Body of pancreas (tissue), 4 donors: ENCODE data around the gene ZC3H18. TPM values are rescaled to one million over a fixed set of nuclear protein-coding genes. Genes with fewer than 3 reads are reported as not detected.

Source experiments
- ATAC-seq: fragments of 150-250 bp; one replicate; pipeline ENCODE4 v1.9.1; 2016
- DNase-seq, 4 donors: peaks; one replicate each; pipeline ENCODE4 v3.0.0-alpha.2; 2019
- H3K27ac ChIP-seq, 4 donors: fragments of 200-600 bp; sonication (generic); 1 replicate in 3 of 4; 2 replicates in 1 of 4; pipeline versions ENCODE4 v1.5.1 to v1.6.1; 2016 to 2019; ENCODE audit warnings: mild to moderate bottlenecking in 1 of 4, mixed read lengths in 1 of 4, moderate library complexity in 1 of 4
- H3K27me3 ChIP-seq, 2 donors: fragments of 200-600 bp; sonication (generic); one replicate each; pipeline ENCODE4 v1.6.0; 2016; ENCODE audit warnings: mild to moderate bottlenecking in 1 of 2
- H3K36me3 ChIP-seq, 2 donors: fragments of 200-600 bp; sonication (generic); replicated peaks in 1 of 2; 2 replicates each; pipeline ENCODE4 v1.5.1; 2016; ENCODE audit warnings: low read depth in 2 of 2; ENCODE audit not compliant: insufficient read depth in 1 of 2
- H3K4me1 ChIP-seq: fragments of 200-600 bp; sonication (generic); one replicate; pipeline ENCODE4 v1.6.0; 2016
- H3K4me3 ChIP-seq, 2 donors: fragments of 200-600 bp; sonication (generic); 1 replicate in 1 of 2; 2 replicates in 1 of 2; pipeline ENCODE4 v1.5.1; 2016 to 2019
- H3K9me3 ChIP-seq, 3 donors: fragments of 200-600 bp; sonication (generic); 1 replicate in 2 of 3; 2 replicates in 1 of 3; pipeline ENCODE4 v1.5.1; 2016
- POLR2A ChIP-seq, 3 donors: fragments of 450-650 bp; IDR thresholded peaks; one replicate each; pipeline ENCODE4 v1.6.1; 2016; ENCODE audit warnings: antibody characterized with exemption in 3 of 3, mild to moderate bottlenecking in 2 of 3
- WGBS, 2 donors: methylation state at CpG; one replicate each; pipeline ENCODE4 v1.1.5; 2017; 5-methylcytosine and 5-hydroxymethylcytosine counted together
- intact Hi-C: fragments of 100-400 bp; cut with DNase I; formaldehyde crosslinking; loops from one replicate; pipeline ENCODE4 v1.15.1; 2023
- total RNA-seq, 2 donors: library from RNA; depleted of rRNA; stranded (reverse); fragments of >200 nt; gene quantifications; one replicate each; pipeline ENCODE4 v1.1.0, GENCODE V29; 2016
- TF ChIP-seq, protein P1 (sequence below), 7 experiments: fragments of 450-650 bp in 4 of 7; fragments of 200-600 bp in 3 of 7; sonication (generic) in 3 of 7; IDR thresholded peaks; one replicate each; pipeline ENCODE4 v1.5.1; 2016 to 2019; ENCODE audit warnings: antibody characterized with exemption in 7 of 7

ZC3H18 gene
- total RNA-seq, 2 donors from 2014 or later: 11.7 to 22.4 TPM

DNA sequence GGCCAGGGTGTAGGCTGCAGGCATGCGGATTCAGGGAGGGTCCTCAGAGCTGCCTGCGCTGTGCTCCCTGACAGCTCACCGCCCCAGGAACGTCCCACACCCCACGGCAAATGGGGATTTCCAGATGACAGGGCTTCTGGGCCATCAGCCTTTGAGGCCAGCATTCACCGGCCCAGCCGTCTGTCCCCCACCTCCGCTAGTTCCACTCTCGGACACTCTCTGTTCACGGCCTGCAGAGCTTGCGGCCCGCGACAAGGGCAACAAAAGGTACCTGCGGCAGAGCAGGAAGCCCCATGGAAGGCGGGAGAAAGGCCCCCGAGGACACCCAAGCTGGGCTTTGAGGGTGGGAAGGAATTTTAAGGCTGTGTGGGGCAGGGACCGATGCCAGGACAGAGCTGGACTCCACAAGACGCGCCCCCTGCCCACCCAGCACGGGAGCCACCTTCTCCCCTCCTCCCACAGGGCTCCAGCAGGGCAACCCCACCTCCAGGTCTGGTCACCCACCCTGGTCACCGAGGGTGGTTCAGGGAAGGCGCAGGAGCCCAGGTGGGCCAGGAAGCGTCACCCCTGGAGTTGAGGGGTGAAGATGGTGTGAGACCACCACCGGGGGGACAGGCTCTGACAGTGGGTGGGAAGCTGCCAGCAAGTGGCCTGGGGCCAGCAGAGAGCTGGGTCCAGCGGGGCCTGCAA is 86.2 kb downstream of the ZC3H18 start:
- intact Hi-C loops: no loop called here
- H3K27ac ChIP-seq: no peak overlapping the region
- DNase-seq (no peak), ATAC-seq (no peak)
- no peaks in the 10 kb centered on the region for H3K9me3 ChIP-seq
- no peaks in the 10 kb centered on the region for H3K27me3 ChIP-seq
- TF ChIP-seq, protein P1, sequence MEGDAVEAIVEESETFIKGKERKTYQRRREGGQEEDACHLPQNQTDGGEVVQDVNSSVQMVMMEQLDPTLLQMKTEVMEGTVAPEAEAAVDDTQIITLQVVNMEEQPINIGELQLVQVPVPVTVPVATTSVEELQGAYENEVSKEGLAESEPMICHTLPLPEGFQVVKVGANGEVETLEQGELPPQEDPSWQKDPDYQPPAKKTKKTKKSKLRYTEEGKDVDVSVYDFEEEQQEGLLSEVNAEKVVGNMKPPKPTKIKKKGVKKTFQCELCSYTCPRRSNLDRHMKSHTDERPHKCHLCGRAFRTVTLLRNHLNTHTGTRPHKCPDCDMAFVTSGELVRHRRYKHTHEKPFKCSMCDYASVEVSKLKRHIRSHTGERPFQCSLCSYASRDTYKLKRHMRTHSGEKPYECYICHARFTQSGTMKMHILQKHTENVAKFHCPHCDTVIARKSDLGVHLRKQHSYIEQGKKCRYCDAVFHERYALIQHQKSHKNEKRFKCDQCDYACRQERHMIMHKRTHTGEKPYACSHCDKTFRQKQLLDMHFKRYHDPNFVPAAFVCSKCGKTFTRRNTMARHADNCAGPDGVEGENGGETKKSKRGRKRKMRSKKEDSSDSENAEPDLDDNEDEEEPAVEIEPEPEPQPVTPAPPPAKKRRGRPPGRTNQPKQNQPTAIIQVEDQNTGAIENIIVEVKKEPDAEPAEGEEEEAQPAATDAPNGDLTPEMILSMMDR (IDR thresholded peaks at IDR 0.05): no peak
- no peak for TF ChIP-seq POLR2A (IDR thresholded peaks at IDR 0.05)
- H3K36me3 ChIP-seq: no peaks in the 10 kb centered on the region
- 80 to 84% methylated on average over 15 to 24 of the region's 25 CpGs for whole genome bisulfite sequencing, 2 donors
- H3K4me1 ChIP-seq: peaks cover 8% of the 10 kb centered on the region
- H3K4me3 ChIP-seq: no peak overlapping the region

DNA sequence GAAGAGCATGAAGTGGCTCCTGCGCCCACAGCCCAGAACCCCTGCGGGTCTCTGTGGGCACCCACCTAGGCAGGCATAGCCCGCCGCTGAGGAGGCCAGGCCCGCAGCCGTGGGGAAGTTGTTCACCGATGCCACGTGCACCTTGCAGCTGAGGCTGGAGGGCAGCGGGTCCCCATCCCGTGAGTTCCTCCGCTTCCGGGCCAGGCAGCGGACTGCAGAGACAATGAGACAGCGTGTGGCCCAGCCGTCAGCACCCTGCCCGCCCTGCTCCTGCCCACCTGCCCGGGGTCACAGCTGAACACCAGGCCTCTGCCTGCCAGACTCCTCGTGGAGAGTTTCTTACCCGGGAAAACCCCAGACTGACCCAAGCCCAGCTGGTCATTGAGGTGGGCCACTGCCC is 87.2 kb downstream of the ZC3H18 start:
- Histone ChIP-seq H3K27me3 (no peaks in the 10 kb centered on the region), H3K27ac (no peak overlapping the region), H3K9me3 (no peaks in the 10 kb centered on the region), H3K4me1 (no peaks in the 10 kb centered on the region), H3K36me3 (no peaks in the 10 kb centered on the region), H3K4me3 (no peak overlapping the region)
- DNase-seq: no peak
- WGBS, 2 donors: 86 to 95% methylated on average over 7 to 19 of the region's 19 CpGs
- ATAC-seq: no peak
- TF ChIP-seq, protein P1 (IDR thresholded peaks at IDR 0.05): no peak
- no peak for TF ChIP-seq POLR2A (IDR thresholded peaks at IDR 0.05)
- intact Hi-C loops: no loop called here

- intact Hi-C loops: no loop called here
- Histone ChIP-seq H3K9me3 (no peaks in the 10 kb centered on the region), H3K27ac (no peak overlapping the region), H3K4me3 (no peak overlapping the region), H3K27me3 (no peaks in the 10 kb centered on the region), H3K36me3 (no peaks in the 10 kb centered on the region), H3K4me1 (peaks cover 1% of the 10 kb centered on the region)
- WGBS, 2 donors: 84 to 94% methylated on average over 12 to 15 of the region's 15 CpGs
- TF ChIP-seq POLR2A (IDR thresholded peaks at IDR 0.05): no peak
- TF ChIP-seq, protein P1 (IDR thresholded peaks at IDR 0.05): no peak
- ATAC-seq: no peak
- no peak for DNase-seq
Measured at GRCh38 chr16:88658714-88659113, 88.5 kb downstream of the ZC3H18 start.

GRCh38 chr16:88659160-88659559 is 89.0 kb downstream of the ZC3H18 start:
- no peak for DNase-seq
- H3K27ac ChIP-seq: no peak overlapping the region
- H3K9me3 ChIP-seq: no peaks in the 10 kb centered on the region
- intact Hi-C loops: no loop called here
- no peaks in the 10 kb centered on the region for H3K36me3 ChIP-seq
- WGBS, 2 donors: 88 to 90% methylated on average over 10 to 24 of the region's 25 CpGs
- peaks cover 6% of the 10 kb centered on the region for H3K4me1 ChIP-seq
- H3K4me3 ChIP-seq: no peak overlapping the region
- no peaks in the 10 kb centered on the region for H3K27me3 ChIP-seq
- TF ChIP-seq, protein P1 (IDR thresholded peaks at IDR 0.05): no peak
- no peak for TF ChIP-seq POLR2A (IDR thresholded peaks at IDR 0.05)
- no peak for ATAC-seq

GRCh38 chr16:88661468-88661867 is 91.3 kb downstream of the ZC3H18 start:
- intact Hi-C loops: no loop called here
- H3K36me3 ChIP-seq: no peaks in the 10 kb centered on the region
- H3K4me3 ChIP-seq: no peak overlapping the region
- 80 to 83% methylated on average over 10 of the region's 10 CpGs for WGBS, 2 donors
- ATAC-seq (no peak), DNase-seq (no peak)
- no peak for TF ChIP-seq POLR2A (IDR thresholded peaks at IDR 0.05)
- TF ChIP-seq, protein P1 (IDR thresholded peaks at IDR 0.05): no peak
- peaks cover 22% of the 10 kb centered on the region for H3K4me1 ChIP-seq
- H3K27me3 ChIP-seq: no peaks in the 10 kb centered on the region
- no peaks in the 10 kb centered on the region for H3K9me3 ChIP-seq
- no peak overlapping the region for H3K27ac ChIP-seq
